Effector CD8-positive, alpha-beta T cell (primary cell): ENCODE data around the gene MON2.

ENCODE experiments used
- DNase-seq: peaks from one replicate; lab custom pipeline; 2025; lab: John Stamatoyannopoulos, UW

The MON2 gene

GRCh38 chr12:62605981-62606380 is 139.4 kb downstream of the MON2 start:
- DNase-seq = no peak

DNA sequence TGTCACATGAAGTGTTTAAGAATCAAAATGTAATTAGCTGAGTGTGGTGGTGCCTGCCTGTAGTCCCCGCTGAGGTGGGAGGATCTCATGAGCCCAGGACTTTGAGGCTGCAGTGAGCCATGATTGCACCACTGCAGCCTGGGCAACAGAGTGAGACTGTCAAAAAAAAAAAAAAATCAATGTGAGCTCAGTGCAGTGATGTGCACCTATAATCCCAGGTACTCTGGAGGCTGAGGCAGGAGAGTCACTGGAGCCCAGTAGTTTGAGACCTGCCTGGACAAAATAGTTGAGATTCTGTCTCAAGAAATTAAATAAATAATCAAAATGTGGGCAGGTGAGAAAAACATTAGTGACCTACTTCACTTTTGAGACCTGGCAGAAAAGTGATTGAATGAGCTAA is 140.0 kb downstream of the MON2 start:
- no peak for DNase-seq

DNA sequence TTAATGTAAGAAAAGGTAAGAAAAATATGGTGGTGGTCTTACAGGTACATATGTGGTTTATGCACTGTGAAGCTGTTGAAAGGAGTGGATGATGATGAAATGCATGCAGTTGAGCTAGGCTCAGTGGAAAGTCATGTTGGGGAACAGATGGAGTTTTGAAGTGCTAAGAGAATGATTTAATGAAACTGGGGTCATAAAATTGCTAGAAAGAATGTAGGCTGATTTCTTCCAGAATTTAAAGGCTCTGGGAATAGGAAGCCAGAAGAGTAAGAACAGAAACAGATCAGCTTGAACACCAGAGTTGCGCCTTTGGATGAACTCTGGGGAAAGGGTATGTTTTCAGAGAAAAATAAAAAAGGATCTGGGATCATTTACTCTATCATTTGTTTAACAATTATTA is 146.5 kb downstream of the MON2 start:
- DNase-seq = no peak

- DNase-seq = no peak
These were observed 151.7 kb downstream of the MON2 start for GRCh38 chr12:62618319-62618718.

DNA sequence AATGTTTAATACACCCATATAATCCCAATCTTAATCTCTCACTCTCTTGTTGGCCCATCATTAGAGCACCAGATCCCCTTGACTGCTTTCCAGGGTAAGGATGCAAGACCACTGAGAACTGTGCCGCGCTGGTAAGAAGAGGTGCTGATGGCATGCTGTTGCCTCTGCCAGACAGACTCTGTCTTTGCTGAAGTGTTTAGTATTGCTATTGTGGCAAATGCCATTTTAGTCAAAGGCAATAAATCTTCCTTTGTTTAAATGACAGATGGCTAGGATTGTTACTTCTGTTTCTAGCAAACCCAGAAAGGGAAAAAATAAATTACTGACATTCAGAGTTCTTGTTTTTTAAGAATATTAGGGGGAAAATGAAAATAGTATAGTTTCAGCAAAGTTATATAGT is 152.3 kb downstream of the MON2 start:
- no peak for DNase-seq

DNA sequence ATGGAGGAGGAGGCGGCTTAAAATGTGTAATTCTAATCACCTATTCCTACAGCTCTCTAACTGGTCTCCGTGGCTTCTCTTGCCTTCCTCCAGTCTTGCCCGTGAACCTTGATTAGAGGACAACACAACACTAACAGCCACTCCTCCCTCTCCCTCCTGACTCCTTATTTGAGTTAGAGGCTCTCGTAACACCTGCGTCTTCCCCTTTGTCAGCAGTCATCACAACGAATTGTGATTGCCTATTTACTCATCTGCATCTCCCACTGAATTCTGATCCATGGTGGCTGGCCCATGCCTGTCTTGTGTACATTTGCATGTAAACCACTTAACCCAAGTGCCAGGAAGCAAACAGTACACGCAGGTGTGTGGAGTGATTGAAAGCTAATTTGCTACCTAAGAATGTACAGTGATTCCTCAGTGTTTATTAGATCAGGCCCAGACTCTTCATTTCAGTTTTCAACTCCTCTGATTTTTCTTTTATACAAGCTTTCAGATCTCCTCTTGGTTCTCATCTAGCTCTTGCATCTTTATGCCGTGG is 154.5 kb downstream of the MON2 start:
- no peak for DNase-seq

- no peak for DNase-seq
These were observed 155.6 kb downstream of the MON2 start for GRCh38 chr12:62622177-62622576.

DNA sequence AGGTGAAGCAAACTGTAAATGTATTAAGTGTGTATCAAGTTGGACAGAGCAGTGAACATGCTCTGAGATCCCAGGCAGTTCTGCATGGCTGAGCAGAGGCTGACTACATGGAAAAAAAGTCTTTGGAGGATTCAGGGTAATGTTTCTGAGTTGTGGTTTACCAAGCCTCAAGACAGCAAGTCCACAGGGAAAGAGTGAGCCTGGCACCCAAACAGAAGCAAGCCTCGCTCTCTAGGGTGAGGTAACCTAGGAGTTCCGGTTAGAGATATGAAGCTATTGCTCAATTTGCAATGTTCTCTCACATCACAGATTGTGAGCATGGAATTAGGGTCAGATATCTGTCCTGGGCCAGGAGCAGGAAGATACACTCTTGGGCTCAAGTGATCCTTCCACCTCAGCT is 158.6 kb downstream of the MON2 start:
- no peak for DNase-seq

DNA sequence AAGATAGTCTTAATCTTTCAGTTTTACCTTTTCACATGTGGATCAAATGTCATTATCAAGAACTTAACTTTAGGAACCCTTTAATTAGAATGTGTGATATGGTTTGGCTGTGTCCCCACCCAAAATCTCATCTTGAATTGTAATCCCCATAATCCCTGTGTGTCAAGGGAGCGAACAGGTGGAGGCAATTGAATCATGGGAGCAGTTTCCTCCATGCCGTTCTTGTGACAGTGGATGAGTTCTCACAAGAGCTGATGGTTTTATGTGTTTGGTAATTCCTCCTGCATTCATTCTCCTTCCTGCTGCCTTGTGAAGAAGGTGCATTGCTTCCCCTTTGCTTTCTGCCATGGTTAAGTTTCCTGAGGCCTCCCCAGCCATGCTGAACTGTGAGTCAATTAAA is 160.6 kb downstream of the MON2 start:
- DNase-seq = no peak

- no peak for DNase-seq
These were observed 162.8 kb downstream of the MON2 start for GRCh38 chr12:62629413-62629812.

GRCh38 chr12:62629971-62630739 is 163.5 kb downstream of the MON2 start:
- no peak for DNase-seq

DNA sequence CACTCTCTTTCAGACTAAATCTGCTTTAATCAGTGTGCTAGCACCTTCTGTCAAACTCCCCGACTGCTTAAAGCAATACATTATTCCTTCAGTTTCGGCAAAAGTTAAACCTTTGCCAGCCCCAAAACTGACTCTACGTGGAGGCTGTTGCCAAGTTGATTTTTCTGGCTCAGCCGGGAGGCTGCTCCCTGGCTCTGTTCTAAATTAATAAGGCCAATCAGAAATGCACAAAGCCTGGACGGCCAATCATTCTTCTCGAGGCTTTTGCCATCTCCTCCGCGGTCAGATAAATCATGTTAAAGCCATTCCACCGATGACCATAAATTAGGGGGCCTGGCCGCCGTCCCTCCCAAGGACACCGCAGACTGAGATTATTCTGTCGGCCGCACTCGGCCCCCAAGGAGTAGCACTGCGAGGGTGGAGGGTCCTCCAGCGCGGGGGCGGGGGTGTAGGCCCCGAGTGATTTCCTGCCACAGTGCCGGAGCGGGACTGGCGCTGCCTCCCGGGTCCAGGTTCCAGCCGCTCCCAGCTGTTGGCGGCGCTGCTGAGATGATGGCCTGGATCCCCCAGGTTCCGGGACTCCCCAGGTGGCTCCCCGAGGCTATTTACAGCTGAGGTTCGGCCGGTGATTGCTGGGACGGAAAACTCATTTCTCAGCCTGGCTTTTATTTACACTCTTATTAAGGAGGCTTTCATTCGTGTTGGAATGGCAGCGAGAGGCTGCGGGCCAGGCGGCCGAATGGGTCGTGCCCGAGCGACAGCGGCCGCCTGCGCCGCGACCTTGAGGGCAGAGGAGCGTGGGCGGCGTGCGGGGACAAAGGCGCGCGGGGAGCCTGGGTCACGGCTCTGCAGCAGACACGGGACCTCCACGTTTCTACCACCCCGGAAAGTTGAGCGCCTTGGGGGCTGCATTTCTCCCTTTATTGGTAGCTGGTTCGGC is 165.1 kb downstream of the MON2 start:
- no peak for DNase-seq

DNA sequence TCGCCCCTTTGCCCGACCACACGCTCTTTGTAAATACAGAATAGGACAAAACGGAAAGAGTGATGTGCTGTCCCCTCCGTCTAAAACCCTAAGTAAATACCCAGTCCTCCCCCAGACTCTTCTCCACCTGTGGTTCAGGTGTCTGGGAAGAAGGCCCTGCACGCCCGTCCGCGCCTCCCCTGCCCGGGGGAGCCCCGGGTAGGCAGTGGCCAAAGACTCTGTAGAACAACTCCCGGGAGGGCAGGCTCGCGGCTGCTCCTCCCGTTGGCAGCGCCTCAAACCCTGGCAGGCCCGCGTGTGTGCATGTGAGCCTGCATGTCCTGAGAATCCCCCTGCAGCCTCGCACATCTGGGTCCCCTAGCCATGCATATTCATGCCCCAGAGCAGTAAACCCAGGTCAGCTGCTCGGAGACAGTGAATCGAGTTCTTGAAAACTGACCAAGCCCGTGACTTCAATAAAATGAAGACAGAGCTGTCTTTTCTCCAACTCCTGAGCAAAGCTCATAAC is 165.8 kb downstream of the MON2 start:
- no peak for DNase-seq

- no peak for DNase-seq
These were observed 169.0 kb downstream of the MON2 start for GRCh38 chr12:62635649-62636048.

- DNase-seq = no peak
These were observed 171.1 kb downstream of the MON2 start for GRCh38 chr12:62637679-62638078.

GRCh38 chr12:62640910-62641448 is 174.4 kb downstream of the MON2 start:
- DNase-seq = no peak

- DNase-seq = no peak
These were observed 175.9 kb downstream of the MON2 start for GRCh38 chr12:62642486-62642885.

- no peak for DNase-seq
These were observed 176.9 kb downstream of the MON2 start for GRCh38 chr12:62643486-62643885.

DNA sequence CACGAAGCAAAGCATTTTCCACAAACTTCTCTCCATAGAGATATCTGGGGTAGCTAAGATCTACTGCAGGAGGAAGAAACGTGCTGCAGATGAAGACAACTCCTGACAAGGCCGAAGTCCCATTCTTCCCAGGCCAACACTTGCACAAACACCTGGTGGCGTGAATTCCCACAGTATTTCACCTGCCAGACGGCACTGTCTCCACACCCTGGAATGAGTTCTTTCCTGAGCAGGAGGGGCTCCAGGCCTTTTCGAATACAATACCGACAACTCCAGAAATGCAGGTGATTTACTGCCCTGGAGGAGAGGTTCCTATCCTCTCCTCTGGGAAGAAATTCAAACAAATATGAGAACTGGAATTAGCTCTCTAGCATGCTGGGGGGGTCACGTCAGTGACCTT is 179.9 kb downstream of the MON2 start:
- no peak for DNase-seq

DNA sequence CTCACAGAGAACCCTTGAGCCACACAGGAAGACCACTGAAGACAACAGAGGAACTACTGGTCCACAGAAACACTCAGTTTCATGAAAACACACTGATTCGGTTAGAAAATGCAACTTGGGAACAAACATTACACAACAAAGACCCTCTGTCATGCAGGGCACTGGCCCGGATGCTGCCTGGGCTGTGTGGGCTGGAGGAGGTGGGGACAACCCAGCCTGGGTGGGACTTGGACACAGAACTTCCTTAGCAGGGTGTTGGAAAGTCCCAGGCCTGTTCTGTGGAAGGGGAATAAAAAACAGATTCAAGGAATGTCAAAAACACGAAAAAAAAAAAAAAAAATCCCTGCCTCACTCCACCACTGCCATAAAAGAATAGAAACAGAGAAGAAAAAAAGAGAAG is 181.0 kb downstream of the MON2 start:
- DNase-seq = no peak

DNA sequence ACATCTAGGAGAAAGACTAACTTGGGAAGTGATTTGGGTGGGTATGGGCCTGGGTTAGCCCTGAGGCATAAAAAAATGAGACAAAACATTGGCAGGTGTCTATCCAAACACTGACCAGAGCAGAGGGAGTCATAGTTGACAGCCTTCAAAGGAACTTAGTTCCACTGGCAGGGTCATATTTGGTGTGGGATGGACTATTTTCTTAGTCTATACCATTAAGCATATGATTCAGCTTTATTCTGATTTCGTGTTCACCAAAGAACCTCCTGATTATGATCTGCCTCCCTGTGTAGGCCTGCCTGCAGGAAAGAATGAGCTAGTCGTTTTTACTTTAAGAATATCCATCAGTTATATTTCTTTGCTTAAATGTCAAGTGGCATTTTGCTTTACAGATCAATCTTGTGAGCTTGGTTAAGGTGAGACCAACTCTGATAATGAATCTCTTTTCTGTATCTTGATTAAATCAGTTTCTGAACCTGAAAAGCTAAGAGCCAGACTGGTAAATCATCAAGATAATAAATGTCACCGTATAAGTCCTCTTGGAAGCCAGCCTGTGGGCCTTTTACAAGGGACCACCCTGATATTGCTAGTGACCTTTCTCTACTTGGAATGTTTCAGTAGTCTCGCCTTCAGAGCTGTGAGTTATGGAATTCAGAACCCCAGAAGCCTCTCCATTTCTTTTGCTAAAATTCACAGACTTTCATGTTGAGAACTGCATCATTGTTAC is 182.9 kb downstream of the MON2 start:
- no peak for DNase-seq
